Astrocyte of the hippocampus (primary cell): ENCODE measurements around the gene CASTOR1.

Source experiments
- DNase-seq: peaks from one replicate; pipeline ENCODE4 v3.0.0; 2011; ENCODE audit warnings: low read depth, low spot score

CASTOR1 gene

DNA sequence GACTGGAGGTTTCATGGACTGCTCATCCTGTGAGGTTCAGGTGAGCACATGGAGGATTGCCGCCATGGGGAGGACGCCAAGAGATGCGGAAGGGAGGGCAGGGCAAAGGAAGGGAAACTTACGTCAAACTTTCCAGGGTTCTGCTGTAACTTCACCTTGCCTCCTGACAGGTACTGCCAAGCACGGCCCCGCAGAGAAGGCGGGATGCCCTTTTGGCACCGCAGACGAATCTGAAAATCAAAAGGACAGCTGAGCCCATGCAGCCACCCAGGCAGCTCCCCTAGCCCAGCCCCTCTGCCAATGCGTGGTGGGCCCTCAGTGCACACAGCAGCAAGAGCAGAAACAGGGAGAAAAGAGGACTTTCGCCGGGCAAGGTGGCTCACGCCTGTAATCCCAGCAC lies 10.0 kb upstream of the CASTOR1 start:
- no peak for DNase-seq

DNA sequence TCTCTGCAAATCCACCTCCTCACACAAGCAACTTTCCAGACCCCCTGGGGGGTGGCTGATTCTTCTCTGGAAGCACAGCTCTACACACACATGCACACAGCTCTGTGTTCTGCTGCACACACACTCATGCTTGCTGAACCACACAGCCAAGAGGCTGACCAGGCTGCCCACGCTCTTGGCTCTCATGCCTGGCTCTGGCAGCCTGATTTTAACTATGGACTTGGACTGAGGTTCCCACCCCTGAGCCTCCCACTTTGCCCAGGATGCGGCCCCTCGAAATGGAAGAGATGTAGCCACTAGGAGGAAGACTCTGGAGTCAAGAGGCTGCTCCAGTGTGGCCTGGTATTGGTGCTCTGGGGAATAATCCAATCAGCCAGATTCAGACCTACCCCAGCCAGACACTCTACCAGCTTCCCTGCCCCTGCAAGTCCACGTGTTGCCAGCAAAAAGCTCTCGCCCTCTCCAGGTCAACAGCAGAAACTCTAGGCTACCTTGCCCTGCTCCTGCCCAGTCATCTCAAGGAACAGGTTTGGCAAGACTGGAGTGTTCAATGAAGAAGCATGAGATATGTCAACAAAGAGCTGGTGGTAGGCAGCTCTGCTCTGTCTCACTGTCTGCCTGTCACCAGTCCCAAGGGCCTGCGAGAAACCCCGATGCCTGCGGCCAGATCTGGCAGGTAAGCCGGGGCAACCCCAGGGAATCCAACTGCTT lies 8.8 kb upstream of the CASTOR1 start:
- no peak for DNase-seq

DNA sequence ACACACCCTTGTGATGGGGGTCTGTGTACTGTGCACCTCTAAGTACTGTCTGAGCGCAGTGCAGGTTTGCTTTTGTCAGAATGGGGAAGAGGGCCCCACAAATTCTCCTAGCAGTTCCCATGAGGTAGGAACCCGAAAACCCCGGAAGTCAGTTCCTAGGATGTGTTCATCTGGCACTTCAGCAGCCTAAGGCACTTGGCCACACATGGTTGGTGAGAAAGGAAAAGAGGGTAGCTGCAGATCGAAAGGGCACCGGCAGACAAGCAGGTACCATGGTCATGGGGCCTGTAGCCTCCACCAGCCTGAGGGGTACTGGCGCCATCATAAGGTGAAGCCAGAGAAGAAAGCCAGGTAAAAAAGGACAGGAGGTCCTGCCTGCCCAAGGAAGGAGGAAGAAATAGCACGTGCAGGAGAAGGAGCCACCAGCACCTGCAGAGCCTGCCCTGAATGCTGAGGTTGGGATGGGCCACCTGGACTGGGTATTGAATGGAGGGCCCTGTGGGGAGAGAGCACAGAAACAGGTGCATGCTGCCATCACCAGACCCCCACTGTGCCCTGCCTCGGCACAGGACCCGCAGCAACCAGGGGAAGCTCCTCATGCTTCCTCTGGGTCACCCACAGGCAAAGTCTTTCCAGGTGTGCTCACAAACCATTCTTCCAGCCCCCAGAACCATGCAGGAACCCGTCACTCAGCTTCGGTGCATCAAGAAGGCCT lies 8.1 kb upstream of the CASTOR1 start:
- DNase-seq = no peak

DNA sequence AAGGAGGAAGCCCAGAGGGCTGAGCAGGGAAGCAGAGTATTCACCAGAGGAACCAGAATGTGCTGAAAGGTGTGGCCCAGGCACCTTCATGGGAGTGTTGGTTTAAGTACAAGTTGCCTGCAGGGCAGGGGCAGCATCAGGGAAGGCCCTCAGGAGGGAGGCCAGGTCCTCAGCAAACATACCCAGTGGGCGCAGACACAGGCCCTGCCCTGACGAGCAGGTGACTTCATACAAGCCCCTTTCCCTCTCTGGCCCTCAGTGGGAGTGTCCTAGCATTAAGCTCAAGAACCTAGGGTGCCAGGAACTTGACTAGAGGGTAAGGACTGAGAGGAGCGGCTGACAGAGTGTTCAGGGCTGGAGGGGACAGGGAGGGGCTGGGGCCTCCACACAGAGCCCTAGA lies 7.5 kb upstream of the CASTOR1 start:
- DNase-seq = no peak

DNA sequence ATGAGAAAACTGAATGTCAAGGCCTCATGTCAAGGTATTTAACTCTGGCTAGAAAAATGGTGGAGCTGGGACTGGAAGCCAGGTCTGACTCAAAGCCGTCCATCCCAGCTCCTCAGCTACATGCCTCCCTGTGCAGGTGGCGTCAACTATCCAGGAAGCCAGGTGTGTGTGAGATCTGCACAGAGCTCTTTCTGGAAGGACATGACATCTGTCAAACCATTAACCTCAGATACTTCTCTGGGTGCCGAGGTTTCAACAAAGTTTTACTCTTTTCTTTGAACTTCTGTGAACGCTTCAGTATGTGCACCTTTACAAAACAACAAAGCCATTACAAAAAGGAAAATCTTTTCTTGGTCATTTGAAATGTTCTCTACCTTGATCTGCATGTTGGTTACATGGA lies 7.0 kb upstream of the CASTOR1 start:
- DNase-seq = no peak

DNA sequence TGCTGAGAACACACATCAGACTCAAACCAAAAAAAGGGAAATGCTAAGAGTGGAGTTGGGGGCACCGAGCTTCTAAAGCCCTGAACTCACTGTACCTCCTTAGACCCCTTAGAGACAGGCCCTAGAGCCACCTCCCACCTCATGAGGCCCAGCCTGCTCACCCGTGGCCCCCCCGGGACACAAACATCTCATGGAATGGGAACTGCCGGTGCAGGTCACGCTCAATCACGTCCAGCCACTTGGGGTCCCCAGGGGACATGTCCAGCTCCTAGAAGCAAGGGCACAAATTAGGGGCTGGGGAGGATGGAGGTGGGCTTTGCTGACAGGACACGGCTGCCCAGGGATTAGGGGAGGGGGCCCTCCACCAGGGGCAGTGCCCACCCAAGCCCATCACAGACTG lies 6.3 kb upstream of the CASTOR1 start:
- no peak for DNase-seq

DNA sequence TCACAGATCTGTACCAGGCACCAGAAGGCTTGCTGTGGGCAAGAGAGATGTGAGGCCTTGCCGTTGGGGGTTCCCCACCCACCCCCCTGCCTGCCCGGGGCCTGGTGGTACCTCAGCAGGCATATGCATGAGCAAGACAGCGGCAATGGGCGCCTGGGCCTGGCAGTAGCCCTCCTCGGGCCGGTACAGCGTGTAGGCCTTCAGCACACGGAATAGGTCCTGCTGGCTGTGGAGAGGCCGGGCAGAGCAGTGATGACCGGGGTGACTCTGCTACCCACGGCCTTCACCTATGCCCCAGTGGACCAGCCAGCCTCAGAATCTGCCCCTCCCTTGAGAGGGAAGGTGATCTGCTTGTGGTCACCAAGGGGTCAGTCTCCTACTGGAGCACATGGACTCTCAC lies 5.5 kb upstream of the CASTOR1 start:
- DNase-seq = no peak

DNA sequence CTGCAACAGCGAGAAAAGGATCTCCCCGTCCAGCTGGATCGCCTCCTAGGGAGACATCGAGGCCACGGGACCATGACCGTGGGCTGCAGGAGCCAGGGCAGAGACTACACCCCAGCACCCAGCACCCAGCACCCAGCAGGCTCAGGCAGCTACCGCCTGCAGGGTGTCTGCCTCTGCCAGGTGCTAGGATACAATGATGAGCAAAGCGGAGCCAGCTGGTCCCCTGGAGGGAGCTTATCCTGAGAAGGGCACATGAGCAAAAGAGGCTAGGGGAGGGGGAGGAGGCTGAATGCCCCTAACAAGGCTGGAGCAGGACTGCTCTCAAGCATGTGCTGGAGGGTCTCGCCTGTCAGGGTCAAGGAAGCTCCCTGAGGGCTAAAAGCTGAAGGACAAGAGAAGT lies 4.8 kb upstream of the CASTOR1 start:
- DNase-seq = no peak

DNA sequence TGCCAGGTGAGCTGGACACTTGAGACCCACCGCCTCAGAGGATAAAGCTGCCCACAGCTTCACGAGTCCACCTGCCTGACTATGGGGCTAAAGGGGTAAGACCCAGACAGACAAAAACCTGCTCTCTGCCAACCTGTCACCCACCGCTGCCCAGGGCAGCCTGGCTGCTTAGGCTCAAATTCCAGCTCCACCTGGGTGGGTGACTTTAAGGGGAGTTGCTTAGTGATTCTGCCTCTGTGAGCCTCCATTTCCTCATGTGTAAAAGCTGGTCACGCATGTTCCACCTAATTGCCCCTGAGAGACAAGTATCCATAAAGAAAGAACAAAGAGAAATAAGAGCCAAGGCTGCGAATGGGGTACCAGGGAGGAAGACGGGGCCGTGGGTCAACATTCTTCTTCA lies 3.7 kb upstream of the CASTOR1 start:
- no peak for DNase-seq

DNA sequence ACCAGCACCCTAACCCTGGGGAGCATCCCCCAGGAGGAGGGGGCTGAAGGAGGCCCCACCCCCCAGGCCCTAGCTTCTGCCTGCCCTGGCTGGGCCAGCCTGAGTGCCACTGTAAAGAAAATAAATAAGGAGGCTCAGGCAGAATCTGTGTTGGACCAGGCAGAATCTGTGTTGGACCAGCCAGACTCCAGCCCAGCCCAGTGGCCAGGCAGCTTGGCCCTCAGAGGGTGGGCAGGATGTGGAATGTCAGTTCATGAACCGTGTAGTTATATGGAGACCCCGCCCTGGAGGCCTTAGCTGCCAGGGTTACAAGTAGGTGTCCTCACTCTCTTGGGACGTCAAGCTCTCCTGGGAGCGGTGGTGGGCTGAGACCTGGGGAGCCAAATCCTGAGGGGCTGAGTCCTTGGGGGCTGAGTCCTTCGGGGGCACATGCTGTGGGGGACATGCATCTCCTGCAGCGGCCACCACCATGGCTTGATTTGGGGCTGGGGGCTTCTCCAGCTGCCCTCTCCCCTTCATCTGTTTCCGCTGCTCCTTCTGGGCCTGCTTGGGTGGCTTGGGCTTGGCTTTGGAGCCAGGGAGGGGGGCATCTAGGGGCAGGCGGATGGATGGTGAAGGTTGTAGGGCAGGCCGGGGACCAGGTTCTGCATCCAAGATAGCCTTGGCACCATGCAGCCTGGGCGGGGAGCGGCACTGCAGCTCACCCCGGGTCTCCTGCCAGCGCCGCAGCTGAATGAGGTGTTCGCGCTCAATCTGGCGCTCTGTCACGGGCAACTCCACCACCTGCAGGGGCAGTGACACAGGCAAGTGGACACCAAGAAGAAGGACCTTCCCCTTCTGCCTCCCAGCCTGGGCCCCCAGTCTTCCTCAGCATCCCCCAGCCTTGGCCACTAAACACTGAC lies 3.0 kb upstream of the CASTOR1 start:
- no peak for DNase-seq

DNA sequence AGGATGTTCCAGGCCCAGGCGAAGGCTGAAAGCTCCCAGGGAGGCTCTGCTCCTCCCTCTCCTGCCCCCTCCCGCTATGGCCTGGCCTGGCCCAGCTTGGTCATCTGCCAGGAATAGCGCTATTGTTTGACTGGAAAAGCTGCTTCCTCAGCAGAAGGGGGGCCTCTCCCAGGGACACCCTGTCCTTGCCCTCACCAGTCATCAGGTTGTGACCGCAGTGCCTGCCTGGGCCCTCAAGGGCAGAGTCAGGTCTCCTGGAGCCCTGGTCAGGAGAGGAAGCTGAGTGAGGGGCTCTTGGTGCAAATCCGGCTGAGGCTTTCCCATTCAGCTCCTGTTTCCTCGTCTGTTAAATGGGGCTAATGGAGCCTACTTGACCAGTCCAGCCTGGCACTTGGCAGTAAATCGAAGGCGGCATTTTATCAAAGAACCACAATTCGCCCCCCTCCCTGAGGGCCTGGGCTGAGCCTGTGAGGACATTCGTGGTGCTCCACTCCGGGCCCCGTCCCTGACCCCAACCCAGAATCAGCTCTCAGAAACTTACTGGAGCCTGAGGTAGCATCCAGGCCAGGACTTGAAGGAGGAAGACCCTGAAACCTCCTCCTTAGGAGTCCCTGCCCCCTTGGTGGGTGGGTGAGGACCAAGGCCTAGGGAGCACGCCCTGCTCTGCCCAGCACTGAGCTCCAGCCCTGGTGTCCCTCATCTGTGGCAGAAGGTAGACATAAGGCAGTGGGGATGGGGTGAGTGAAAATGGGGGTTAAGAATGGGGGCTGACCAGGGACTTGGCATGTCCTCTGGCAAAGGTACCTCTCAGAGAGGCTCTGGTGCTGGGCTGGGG lies 2.0 kb upstream of the CASTOR1 start:
- peak; percentile 82 for DNase-seq

DNA sequence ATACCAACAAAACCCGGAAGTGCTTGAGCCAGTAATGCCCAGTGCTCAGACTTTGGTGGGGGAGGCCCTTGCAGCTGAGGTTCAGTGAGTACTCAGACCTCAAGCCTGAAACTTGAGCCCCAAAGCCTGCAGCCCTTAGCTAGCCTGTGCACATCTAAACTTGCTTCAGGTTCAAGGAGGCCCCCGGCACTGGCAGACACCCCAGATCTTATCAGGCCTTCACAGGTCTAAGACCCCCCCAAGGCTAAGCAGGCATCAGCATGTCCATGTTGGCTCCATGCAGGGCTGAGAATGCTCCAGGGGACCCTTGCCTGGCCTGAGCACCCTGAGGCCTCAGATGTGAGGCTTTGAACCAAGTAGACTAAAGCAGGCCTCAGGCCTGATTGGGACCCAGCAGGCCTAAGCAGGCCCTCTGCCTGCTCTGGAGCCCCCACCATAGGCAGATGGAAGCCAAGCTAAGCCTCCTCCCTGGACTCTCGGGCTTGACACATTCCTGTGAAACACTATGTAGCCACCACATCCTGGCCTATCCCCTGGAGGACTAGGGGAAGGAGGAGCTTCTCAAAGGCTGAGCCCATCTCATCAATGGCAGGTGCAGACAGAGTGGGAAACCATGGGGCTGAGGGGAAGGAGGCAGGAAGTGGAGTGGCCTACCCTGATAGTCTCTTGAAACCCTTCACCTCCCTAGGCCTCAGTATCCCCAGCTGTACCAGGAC lies 1.2 kb upstream of the CASTOR1 start:
- DNase-seq = peak; percentile 64

DNA sequence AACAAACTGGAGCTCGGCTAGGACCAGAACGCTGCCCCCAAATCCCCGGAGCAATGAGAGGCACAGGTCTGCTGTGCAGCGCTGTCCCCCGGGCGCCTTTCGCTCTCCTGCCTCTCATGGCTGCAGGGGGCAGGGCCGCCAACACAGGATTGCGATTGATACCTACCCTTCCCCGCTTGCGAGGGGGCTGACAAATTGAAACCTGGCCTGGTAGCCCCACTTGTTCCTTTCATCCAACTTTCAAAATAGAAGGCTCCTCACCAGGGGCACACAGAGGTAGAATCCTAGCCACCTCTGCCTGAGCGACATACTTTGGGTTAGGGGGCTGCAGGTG lies 642 bp upstream of the CASTOR1 start:
- DNase-seq = no peak

DNA sequence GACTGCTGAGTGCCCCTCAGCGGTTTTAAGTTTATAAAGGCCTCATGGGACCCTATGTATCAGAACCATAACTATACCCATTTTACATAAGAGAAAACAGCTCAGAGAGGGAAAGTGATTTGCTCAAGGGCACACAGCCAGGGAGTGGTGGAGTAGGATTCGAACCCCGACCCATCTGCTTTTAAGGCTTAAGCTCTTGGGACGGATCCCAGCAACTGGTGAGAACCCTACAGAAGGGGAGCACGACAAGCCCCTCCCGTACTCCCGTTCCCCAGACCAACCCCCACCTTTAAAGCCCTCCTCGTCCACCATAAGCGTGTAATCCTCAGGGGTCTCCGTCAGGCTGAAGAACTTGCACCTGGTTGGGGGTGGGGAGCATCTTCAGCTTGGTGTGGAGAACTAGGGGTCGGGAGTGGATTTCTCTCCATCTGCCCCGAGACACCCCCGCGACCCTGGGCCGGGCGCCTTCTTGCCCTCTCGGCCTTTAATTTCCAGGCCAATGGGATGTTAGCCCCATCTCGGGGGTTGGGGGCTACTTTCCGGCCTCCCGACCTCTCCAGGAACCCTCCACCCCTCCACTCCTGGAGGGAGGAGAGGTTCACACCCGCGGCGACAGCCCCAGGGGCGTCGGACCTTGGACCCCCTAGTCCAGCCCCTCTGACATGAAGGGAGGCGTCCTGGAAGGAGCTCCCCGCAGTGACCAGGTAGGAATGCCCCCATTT lies 725 bp downstream of the CASTOR1 start:
- peak; percentile 17 for DNase-seq

DNA sequence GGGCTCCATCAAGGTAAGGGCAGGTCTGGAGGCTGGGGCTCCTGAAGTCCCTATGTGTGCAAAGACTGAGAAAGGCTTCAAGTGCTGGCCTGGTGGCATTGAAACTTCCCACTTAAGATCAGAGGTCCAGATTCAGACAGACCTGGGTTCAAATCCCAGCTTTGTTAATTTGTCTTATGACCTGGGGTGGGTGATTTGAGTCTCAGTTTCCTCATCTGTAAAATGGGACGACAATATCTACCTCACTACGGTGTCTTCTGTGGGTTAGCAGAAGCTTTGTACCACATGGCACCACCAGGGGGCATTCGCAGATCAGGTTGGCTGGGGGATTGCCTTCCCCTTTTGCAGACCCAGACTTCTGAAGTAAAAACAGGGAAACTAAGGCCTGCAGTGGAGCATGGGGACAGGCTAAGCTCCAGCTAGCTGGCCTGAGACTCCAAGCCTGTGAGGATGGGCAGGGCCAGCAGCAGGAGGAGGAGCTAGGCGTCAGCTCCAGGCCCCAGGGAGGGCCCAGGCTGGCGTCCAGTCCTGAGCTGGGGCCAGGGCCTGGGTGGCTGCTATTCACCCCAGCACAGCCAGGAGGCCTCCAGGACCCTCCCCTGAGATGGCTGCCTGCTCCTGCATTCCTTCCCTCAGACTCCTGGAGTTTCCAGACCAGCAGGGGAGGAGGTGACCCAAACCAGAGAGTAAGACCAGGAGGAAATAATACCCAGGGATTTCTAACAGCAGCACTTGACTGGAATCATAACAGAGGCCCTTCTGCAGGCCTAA lies 1.5 kb downstream of the CASTOR1 start:
- DNase-seq = peak; percentile 97

DNA sequence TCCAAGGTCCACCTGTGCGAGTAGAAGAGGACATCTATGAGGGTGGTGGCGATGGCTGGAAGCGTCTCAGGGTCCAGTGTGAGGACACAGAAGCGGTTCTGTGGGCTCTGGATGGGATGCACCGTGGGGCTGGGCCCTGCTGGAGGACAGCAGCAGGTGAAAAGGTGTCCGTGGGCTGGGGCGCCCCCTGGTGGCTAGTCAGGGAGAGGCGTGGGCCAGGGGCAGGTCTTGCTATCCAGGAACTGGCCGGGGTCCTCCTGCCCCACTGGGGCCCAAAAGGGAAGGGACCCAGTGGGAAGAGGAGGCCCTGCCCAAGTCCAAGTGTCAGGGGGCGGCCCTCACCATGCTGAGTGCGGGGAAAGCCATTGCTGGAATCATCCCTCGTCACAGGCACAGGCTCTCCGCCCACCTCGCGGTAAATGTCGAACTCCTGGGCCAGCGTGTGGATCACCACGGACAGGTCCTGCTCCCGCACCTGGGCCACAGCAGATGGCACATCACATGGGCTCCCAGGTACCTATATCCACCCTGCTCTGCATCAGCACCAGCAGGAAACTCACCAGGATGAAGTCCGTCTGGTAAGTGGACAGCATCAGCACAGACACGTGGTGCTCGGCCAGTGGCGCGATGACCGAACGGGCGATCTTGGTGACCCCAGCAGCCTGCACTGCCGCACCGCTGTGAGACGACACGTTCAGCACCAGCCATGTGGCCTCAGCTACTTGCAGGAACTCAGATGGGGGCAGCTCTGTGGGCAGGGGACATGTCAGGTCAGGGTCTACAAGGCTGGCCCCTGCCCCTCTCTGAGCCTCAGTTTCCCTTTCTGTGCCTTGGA lies 2.3 kb downstream of the CASTOR1 start:
- DNase-seq = peak; percentile 78

DNA sequence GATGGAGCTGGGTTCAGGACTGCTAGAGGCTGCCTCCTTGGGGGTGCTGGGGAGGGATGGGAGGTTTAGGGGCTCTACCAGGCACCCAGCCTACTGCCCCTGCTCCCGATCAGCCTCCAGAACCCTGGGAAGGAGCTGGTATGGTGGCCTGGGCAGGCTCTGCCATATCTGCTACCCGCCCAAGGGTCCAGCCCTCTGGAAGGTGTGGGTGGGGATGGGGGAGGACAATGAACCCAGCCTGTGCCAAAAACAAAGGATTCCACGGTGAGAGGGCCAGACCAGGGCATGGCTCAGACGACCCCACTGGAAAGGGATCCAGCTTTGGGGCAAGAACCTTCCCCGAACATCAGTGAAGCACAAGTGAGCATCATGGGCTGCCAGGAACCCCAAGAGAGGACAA lies 3.0 kb downstream of the CASTOR1 start:
- no peak for DNase-seq

DNA sequence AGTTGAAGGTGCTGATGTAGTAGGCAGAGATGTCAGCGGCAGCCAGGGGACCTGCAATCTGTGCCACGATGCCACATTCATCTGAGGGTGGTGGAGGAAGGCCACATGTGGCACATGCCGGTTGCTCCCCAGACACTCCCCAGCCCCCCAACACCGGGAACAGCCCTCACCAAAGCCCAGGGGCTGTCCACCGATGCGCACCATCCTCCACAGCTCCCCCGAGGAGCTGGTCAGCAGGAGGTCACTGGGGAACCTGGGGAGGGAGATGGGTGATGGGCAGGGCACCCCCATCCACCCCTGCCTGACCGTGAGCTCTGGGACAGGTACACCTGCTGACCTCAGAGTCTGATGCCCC lies 3.5 kb downstream of the CASTOR1 start:
- no peak for DNase-seq
